ENCODE data around the gene HGD.
"Not testable (repeated sequence)": the region's sequence is repeated elsewhere in the genome, so short reads cannot be mapped to it uniquely, and the experiment has no call there.

Gene HGD

DNA sequence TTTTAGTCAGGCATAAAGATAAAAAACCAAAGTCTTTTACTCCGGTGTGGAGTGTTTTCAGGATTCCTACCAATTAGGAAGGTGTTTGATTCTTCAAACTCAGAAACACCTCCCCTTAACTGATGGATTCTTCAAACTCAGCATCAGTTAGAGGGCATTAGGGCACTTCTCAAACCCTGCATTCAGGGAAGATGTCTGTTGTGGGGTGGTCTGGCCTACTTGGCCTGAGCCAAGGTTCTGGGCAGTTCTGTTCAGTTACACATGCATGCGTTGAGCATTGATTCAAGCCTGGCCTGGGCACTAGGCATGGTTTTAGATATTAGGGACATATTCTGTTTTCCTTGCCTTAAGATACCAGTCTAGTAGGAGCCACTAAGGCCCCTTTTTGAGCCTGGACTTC lies 1.0 kb downstream of the HGD start:
- TF ChIP-seq CTCF (IDR thresholded peaks at IDR 0.05; ENCODE audit: insufficient read depth, low read length, missing control alignments): no peak
- no peak overlapping the region for H3K4me3 ChIP-seq (ENCODE audit: low read depth, low read length)
- ChIA-PET POLR2A (no interaction called here), CTCF (interaction anchor here (1.8 kb wide), 1 partner anchor 114 kb away, joined by 11 read pairs; no protein-coding TSS in a partner anchor)
- DNase-seq (ENCODE audit: low read depth, low spot score): no peak

DNA sequence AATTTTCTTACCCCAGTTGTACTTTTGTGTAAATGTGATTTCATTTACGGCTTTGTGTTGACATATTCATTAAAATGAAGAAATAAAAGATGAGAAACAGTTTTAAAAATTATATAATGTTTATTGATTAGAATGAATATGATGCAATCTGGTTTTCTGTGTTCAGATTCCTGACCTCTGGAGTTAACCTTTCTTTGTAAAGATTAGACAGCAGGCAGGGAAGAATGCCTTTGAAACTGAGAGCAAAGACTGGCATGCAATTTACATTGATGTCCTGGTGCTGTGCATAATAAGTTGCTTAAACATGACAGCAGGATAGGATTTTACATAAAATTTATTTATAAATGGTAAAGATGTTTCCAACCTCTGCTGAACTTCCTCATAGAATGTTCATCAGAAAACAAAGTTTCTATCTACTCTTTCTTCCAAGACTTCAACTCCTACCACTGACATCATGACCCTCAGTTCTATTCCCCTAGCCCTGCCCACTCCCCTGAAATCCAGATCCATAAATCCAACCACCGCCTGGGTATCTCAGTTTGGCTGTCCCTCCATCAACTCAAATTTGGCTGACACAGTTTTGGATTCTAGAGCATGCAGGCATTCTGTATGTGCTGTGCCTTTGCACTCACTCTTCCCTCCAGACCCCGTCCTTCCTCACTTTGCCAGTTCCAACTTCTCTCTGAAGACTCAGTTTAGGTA lies 1.7 kb downstream of the HGD start:
- ChIA-PET CTCF (no interaction called here), POLR2A (no interaction called here)
- no peak overlapping the region for H3K4me3 ChIP-seq (ENCODE audit: low read depth, low read length)
- TF ChIP-seq CTCF (IDR thresholded peaks at IDR 0.05; ENCODE audit: insufficient read depth, low read length, missing control alignments): no peak
- DNase-seq (ENCODE audit: low read depth, low spot score): no peak

GRCh38 chr3:120678984-120679383 lies 3.1 kb downstream of the HGD start:
- DNase-seq (ENCODE audit: low read depth, low spot score): no peak

GRCh38 chr3:120678331-120678947 lies 3.6 kb downstream of the HGD start:
- no peak overlapping the region for H3K4me3 ChIP-seq (ENCODE audit: low read depth, low read length)
- DNase-seq (ENCODE audit: low read depth, low spot score): peak; percentile 42
- ChIA-PET POLR2A (interaction anchor here (1.3 kb wide), 1 partner anchor 64 kb away, joined by 4 read pairs; the partner anchor contains the start of gene GTF2E1), CTCF (interaction anchor here (1.0 kb wide), 1 partner anchor 114 kb away, joined by 3 read pairs; no protein-coding TSS in a partner anchor)
- TF ChIP-seq CTCF (IDR thresholded peaks at IDR 0.05; ENCODE audit: insufficient read depth, low read length, missing control alignments): no peak

More at GRCh38 chr3:120678984-120679383, 3.1 kb downstream of the HGD start:
- ChIA-PET CTCF (interaction anchor here (1.0 kb wide), 1 partner anchor 113 kb away, joined by 3 read pairs; no protein-coding TSS in a partner anchor), POLR2A (interaction anchor here (1.3 kb wide), 1 partner anchor 64 kb away, joined by 4 read pairs; the partner anchor contains the start of gene GTF2E1)
- TF ChIP-seq CTCF (IDR thresholded peaks at IDR 0.05; ENCODE audit: insufficient read depth, low read length, missing control alignments): no peak
- no peak overlapping the region for H3K4me3 ChIP-seq (ENCODE audit: low read depth, low read length)

GRCh38 chr3:120677193-120677592 lies 4.8 kb downstream of the HGD start:
- DNase-seq (ENCODE audit: low read depth, low spot score); POLR2A ChIA-PET; CTCF ChIA-PET; H3K4me3 ChIP-seq (ENCODE audit: low read depth, low read length): not testable (repeated sequence)

DNA sequence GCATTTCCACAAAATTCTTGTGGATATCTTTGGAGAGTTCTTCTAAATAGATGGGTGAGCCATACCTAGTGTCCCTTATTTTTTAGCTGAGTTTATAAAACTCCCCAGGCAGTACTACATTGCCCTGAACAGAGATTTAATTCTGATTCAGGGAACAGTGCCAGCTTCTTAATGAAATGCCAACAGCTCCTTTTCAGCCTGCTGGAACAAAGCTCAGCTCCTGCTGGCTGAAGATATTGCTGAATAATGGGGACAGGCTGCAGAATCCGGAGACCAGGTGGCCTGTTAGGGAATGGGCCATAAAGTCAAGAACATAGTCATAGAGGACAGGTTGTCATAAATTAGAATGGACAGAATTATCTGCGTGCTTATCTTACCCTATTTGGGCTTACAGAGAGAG lies 8.9 kb downstream of the HGD start:
- ChIA-PET POLR2A (no interaction called here), CTCF (no interaction called here)
- no peak for DNase-seq (ENCODE audit: low read depth, low spot score)
- TF ChIP-seq CTCF (IDR thresholded peaks at IDR 0.05; ENCODE audit: insufficient read depth, low read length, missing control alignments): no peak
- H3K4me3 ChIP-seq (ENCODE audit: low read depth, low read length): no peak overlapping the region
